ENCODE results near the gene PKD2L1. TPM values are rescaled to one million over a fixed set of nuclear protein-coding genes. Genes with fewer than 3 reads are reported as not detected.

Gene PKD2L1
- total and polyA plus RNA-seq, 10 of the 15 experiments (the other 5 are each of a cell fraction or from before 2014, with no cell fraction given): 0.05 to 0.17 (median 0.08) TPM; not detected in 6

DNA sequence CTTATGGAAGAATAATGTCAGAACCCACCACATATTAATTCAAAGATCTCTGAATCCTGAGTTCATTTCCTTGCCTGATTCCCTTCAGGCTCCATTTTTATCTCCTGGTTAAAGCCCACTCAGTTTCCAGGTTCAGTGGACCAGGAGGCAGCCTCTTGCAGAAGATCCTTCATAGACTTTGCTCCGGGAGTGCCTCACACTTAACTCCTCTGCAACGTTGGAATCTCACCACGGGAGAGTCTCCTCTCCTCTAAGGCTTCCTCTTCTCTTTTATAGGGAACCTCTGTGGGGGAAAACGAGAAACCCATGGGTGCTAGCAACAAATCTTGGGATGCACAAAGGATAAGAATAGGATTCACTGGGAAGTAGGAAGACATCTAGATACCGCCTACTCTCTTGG is 41.8 kb downstream of the PKD2L1 start:
- TF ChIP-seq ASH2L (IDR thresholded peaks at IDR 0.05; ENCODE audit: borderline replicate concordance, low read depth): no peak
- no peak for TF ChIP-seq FOXM1 (IDR thresholded peaks at IDR 0.05; ENCODE audit: low read depth, low read length)
- no peak for TF ChIP-seq ZNF24 (IDR thresholded peaks at IDR 0.05)
- TF ChIP-seq RAD21 (IDR thresholded peaks at IDR 0.05; ENCODE audit: insufficient read depth, low read depth, low read length): no peak
- no peak for TF ChIP-seq SPI1 (IDR thresholded peaks at IDR 0.05; ENCODE audit: borderline replicate concordance, insufficient read depth, low read depth, low read length)
- no peak for TF ChIP-seq CREM (IDR thresholded peaks at IDR 0.05; ENCODE audit: low read depth)
- no peak for TF ChIP-seq BMI1 (IDR thresholded peaks at IDR 0.05; ENCODE audit: borderline replicate concordance)
- TF ChIP-seq NR2F1 (conservative IDR thresholded peaks at IDR 0.05): no peak
- Histone ChIP-seq H3K27me3 (replicated peaks in 1 of 2; ENCODE audit: control insufficient read depth in 2 of 2, insufficient read depth in 2 of 2, low read length in 1 of 2) (no peaks in the 10 kb centered on the region), H3K4me1 (ENCODE audit: control insufficient read depth, insufficient read depth, low read length) (peaks cover 5% of the 10 kb centered on the region; the same call in 1 of the 2 replicates), H3K27ac (ENCODE audit: control insufficient read depth, insufficient read depth) (no peak overlapping the region), H3K4me2 (ENCODE audit: control insufficient read depth, insufficient read depth) (no peak overlapping the region), H3K79me2 (ENCODE audit: control insufficient read depth, insufficient read depth, low read length) (peaks cover 33% of the 10 kb centered on the region), H3K9ac (ENCODE audit: control insufficient read depth, insufficient read depth, low read length) (no peak overlapping the region), H3K36me3 (ENCODE audit: control insufficient read depth in 2 of 2, insufficient read depth in 2 of 2, low read length in 1 of 2) (peaks cover 0 to 1% of the 10 kb centered on the region in 2 experiments; a peak in 2 of 4 replicates), H3K9me3 (replicated peaks; ENCODE audit: control insufficient read depth, insufficient read depth, low read length) (no peaks in the 10 kb centered on the region), H2AFZ (ENCODE audit: control insufficient read depth, low read depth, low read length) (no peak overlapping the region), H4K20me1 (ENCODE audit: control insufficient read depth, insufficient read depth) (no peaks in the 10 kb centered on the region), H3K4me3 (no peak overlapping the region)
- ChIA-PET CTCF (interaction anchor here (1.5 kb wide), 1 partner anchor 39 kb away, joined by 3 read pairs; no protein-coding TSS in a partner anchor), SMC1A (ENCODE audit: uncharacterized antibody, unreplicated experiment) (interaction anchor here (0.6 kb wide), 1 partner anchor 57 kb away, joined by 3 read pairs; no protein-coding TSS in a partner anchor), POLR2A (no interaction called here), RAD21 (ENCODE audit: unreplicated experiment) (no interaction called here)
- in situ Hi-C loops (cut with MboI) (no loop called here), intact Hi-C loops (cut with micrococcal nuclease; ENCODE audit: unreplicated experiment) (no loop called here)
- ATAC-seq (no peak), FAIRE-seq (no peak), DNase-seq (ENCODE audit: low read depth, low spot score) (no peak)
- 71% methylated on average over 5 of the region's 5 CpGs for WGBS (ENCODE audit: insufficient coverage, insufficient replicate concordance, low lambda C conversion rate, missing lambda C conversion rate)
- no TSS peak for BruUV-seq (replicated peaks)

GRCh38 chr10:100287756-100288155 is 42.3 kb downstream of the PKD2L1 start:
- POLR2A ChIA-PET: no interaction called here
- intact Hi-C loops (cut with micrococcal nuclease; ENCODE audit: unreplicated experiment) (no loop called here), in situ Hi-C loops (cut with MboI) (no loop called here)
- Histone ChIP-seq H3K4me1 (ENCODE audit: control insufficient read depth, insufficient read depth, low read length) (peaks cover 8% of the 10 kb centered on the region; the same call in 1 of the 2 replicates), H3K27me3 (replicated peaks in 1 of 2; ENCODE audit: control insufficient read depth in 2 of 2, insufficient read depth in 2 of 2, low read length in 1 of 2) (no peaks in the 10 kb centered on the region), H3K36me3 (ENCODE audit: control insufficient read depth in 2 of 2, insufficient read depth in 2 of 2, low read length in 1 of 2) (peaks cover 0 to 4% of the 10 kb centered on the region in 2 experiments; a peak in 2 of 4 replicates), H2AFZ (ENCODE audit: control insufficient read depth, low read depth, low read length) (no peak overlapping the region), H4K20me1 (ENCODE audit: control insufficient read depth, insufficient read depth) (no peaks in the 10 kb centered on the region), H3K9me3 (replicated peaks; ENCODE audit: control insufficient read depth, insufficient read depth, low read length) (no peaks in the 10 kb centered on the region), H3K9ac (ENCODE audit: control insufficient read depth, insufficient read depth, low read length) (no peak overlapping the region), H3K4me2 (ENCODE audit: control insufficient read depth, insufficient read depth) (no peak overlapping the region), H3K4me3 (no peak overlapping the region), H3K27ac (ENCODE audit: control insufficient read depth, insufficient read depth) (no peak overlapping the region), H3K79me2 (ENCODE audit: control insufficient read depth, insufficient read depth, low read length) (peaks cover 38% of the 10 kb centered on the region)
- CTCF ChIA-PET: interaction anchor here (1.0 to 1.5 kb wide), 2 partner anchors 39 to 62 kb away, joined by 3 read pairs; no protein-coding TSS in a partner anchor
- ATAC-seq: no peak
- no peak for TF ChIP-seq SP1 (IDR thresholded peaks at IDR 0.05; ENCODE audit: low read depth, low read length)
- TF ChIP-seq, protein P1, sequence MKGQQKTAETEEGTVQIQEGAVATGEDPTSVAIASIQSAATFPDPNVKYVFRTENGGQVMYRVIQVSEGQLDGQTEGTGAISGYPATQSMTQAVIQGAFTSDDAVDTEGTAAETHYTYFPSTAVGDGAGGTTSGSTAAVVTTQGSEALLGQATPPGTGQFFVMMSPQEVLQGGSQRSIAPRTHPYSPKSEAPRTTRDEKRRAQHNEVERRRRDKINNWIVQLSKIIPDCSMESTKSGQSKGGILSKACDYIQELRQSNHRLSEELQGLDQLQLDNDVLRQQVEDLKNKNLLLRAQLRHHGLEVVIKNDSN (IDR thresholded peaks at IDR 0.05; ENCODE audit: borderline replicate concordance, extremely low read length, insufficient read depth, low read depth, low read length): no peak
- RAD21 ChIA-PET (ENCODE audit: unreplicated experiment): interaction anchor here (1.3 kb wide), 1 partner anchor 60 kb away, joined by 4 read pairs; the partner anchor contains the start of gene SCD
- no TSS peak for BruUV-seq (replicated peaks)
- no peak for DNase-seq (ENCODE audit: low read depth, low spot score)
- WGBS (ENCODE audit: insufficient coverage, insufficient replicate concordance, low lambda C conversion rate, missing lambda C conversion rate): 92% methylated on average over 6 of the region's 6 CpGs
- SMC1A ChIA-PET (ENCODE audit: uncharacterized antibody, unreplicated experiment): no interaction called here
- FAIRE-seq: no peak
